Heart right ventricle (tissue), 16 donors: ENCODE data around the gene ITM2A. TPM values are rescaled to one million over a fixed set of nuclear protein-coding genes. Genes with fewer than 3 reads are reported as not detected.

Experiments used
- ATAC-seq, 8 donors: fragments of 200-7000 bp; cut with Tn5 transposase; one replicate each; pipeline ENCODE4 v1.9.1; 2020; ENCODE audit warnings: mild to moderate bottlenecking in 8 of 8, moderate library complexity in 8 of 8, moderate number of reproducible peaks in 1 of 8
- DNase-seq, 2 donors: peaks; one replicate each; pipeline ENCODE4 v3.0.0-alpha.2; 2020
- H3K27ac ChIP-seq, 10 donors: fragments of 200-600 bp; sonication (generic) in 2 of 10; one replicate each; pipeline versions ENCODE4 v1.5.0 to v1.8.0; 2020 to 2022; ENCODE audit warnings: mild to moderate bottlenecking in 3 of 10
- H3K27me3 ChIP-seq, 7 donors: fragments of 200-600 bp; one replicate each; pipeline ENCODE4 v1.8.0; 2021 to 2022; ENCODE audit warnings: mild to moderate bottlenecking in 2 of 7
- H3K36me3 ChIP-seq, 9 donors: fragments of 200-600 bp; sonication (generic) in 1 of 9; one replicate each; pipeline versions ENCODE4 v1.5.0 to v1.8.0; 2020 to 2022; ENCODE audit warnings: mild to moderate bottlenecking in 2 of 9
- H3K4me1 ChIP-seq, 9 donors: fragments of 200-600 bp; sonication (generic) in 1 of 9; one replicate each; pipeline versions ENCODE4 v1.5.0 to v1.8.0; 2020 to 2022; ENCODE audit warnings: mild to moderate bottlenecking in 4 of 9
- H3K4me3 ChIP-seq, 10 donors: fragments of 200-600 bp; sonication (generic) in 2 of 10; one replicate each; pipeline versions ENCODE4 v1.5.0 to v1.8.0; 2020 to 2022; ENCODE audit warnings: mild to moderate bottlenecking in 7 of 10, moderate library complexity in 2 of 10
- H3K9me3 ChIP-seq, 11 donors: fragments of 200-600 bp in 10 of 11; sonication (generic) in 2 of 11; one replicate each; pipeline versions ENCODE4 v1.5.0 to v1.8.0; 2013 to 2022; ENCODE audit warnings: mild to moderate bottlenecking in 2 of 11, control low read depth in 1 of 11, moderate library complexity in 1 of 11
- WGBS, 2 donors: extraction: QIAGEN DNeasy Blood & Tissue Kit; methylation state at CpG; one replicate each; pipeline ENCODE4 v1.1.7; 2013; ENCODE audit warnings: inconsistent platforms in 1 of 2; 5-methylcytosine and 5-hydroxymethylcytosine counted together
- intact Hi-C, 10 donors: fragments of 100-400 bp; cut with DNase I; formaldehyde crosslinking; loops; one replicate each; pipeline versions ENCODE4 v1.11.1 to v1.14.2; 2022
- polyA plus RNA-seq, 2 donors: library from polyadenylated mRNA; stranded (reverse); fragments of 200-250 nt; gene quantifications; one replicate each; pipeline ENCODE4 v1.2.3, GENCODE V29; 2013
- total RNA-seq, 10 donors: library from RNA; stranded (reverse); fragmentation: NEBNext Ultra II Directional in 3 of 10; extraction: Animal tissue kit (Norgen Biotek cat#: 25700) in 3 of 10; gene quantifications; one replicate each; pipeline versions ENCODE4 v1.2.1 to v1.2.4, GENCODE V29; 2021 to 2023
- TF ChIP-seq, protein P1 (sequence below), 9 donors: fragments of 200-600 bp; sonication (generic) in 2 of 9; IDR thresholded peaks; one replicate each; pipeline versions ENCODE4 v1.5.0 to v1.8.0; 2021 to 2022; ENCODE audit warnings: antibody characterized with exemption in 9 of 9, mild to moderate bottlenecking in 5 of 9, moderate library complexity in 1 of 9
- donor health status: Arrhythmogenic right ventricular cardiomyopathy.
- donor health status: ischemic (EF 13 %, LVEDD 7.1; RV severe dilation, severe dysfunction).
- donor health status: healthy with polysubstance abuse.
- donor health status: DM: no; HTN: yes; CAD: no.
- donor health status: DM: no; HTN: no; CAD: no.
- donor health status: ischemic (EF 25% LVEDD 6.9; RV normal size, moderate dysfunction).
- donor health status: ischemic (EF 25% LVEDD 5.7; RV mildly dilated, moderate dysfunction).
- donor health status: healthy.
- donor health status: DM: yes; HTN: yes; CAD: no.
- donor health status: Ischemic cardiomyopathy.
- donor health status: ischemic (EF 35%, LVEDD 5.7; RV mildly dilated, moderate dysfunction).
- donor health status: nonischemic (EF 11% LVEDD 7.7; RV severe dilation, severe dysfunction).
- donor health status: DM: yes; HTN: yes; CAD: no.
- donor health status: PGD.
- donor health status: ischemic (EF 29% LVEDD 5.4; RV normal size, mild dysfunction).
- donor health status: nonischemic (EF 23%, LVEDD 6.1; RV moderate dilation, normal function).

The ITM2A gene
- total and polyA plus RNA-seq, 12 donors, result 22.6 to 85.2 (median 61.8) TPM

- intact Hi-C loops, result loop anchor here in 1 of 10 donors (2.0 to 10.0 kb wide), 2 partner anchors 48 to 100 kb away; no protein-coding TSS in a partner anchor
- peaks cover 0 to 22% (median 0%) of the 10 kb centered on the region in 9 donors for H3K36me3 ChIP-seq
- H3K4me3 ChIP-seq, result peak overlapping the region in 5 of 10 donors; percentile 4 to 63 (median 57)
- WGBS, 2 donors, result 47 to 52% methylated on average over 5 of the region's 5 CpGs
- TF ChIP-seq, protein P1, sequence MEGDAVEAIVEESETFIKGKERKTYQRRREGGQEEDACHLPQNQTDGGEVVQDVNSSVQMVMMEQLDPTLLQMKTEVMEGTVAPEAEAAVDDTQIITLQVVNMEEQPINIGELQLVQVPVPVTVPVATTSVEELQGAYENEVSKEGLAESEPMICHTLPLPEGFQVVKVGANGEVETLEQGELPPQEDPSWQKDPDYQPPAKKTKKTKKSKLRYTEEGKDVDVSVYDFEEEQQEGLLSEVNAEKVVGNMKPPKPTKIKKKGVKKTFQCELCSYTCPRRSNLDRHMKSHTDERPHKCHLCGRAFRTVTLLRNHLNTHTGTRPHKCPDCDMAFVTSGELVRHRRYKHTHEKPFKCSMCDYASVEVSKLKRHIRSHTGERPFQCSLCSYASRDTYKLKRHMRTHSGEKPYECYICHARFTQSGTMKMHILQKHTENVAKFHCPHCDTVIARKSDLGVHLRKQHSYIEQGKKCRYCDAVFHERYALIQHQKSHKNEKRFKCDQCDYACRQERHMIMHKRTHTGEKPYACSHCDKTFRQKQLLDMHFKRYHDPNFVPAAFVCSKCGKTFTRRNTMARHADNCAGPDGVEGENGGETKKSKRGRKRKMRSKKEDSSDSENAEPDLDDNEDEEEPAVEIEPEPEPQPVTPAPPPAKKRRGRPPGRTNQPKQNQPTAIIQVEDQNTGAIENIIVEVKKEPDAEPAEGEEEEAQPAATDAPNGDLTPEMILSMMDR (IDR thresholded peaks at IDR 0.05), result no peak
- ATAC-seq (no peak), DNase-seq (no peak)
- H3K27ac ChIP-seq, result no peak overlapping the region
- H3K27me3 ChIP-seq, result peaks cover 0 to 4% (median 0%) of the 10 kb centered on the region in 7 donors
- H3K4me1 ChIP-seq, result peaks cover 0 to 4% (median 0%) of the 10 kb centered on the region in 9 donors
- H3K9me3 ChIP-seq, result no peaks in the 10 kb centered on the region
These were observed 2.8 kb downstream of the ITM2A start for GRCh38 chrX:79364306-79364705.

- H3K27ac ChIP-seq, result no peak overlapping the region
- TF ChIP-seq, protein P1 (IDR thresholded peaks at IDR 0.05), result no peak
- peaks cover 0 to 29% (median 0%) of the 10 kb centered on the region in 9 donors for H3K36me3 ChIP-seq
- no peaks in the 10 kb centered on the region for H3K4me1 ChIP-seq
- ATAC-seq, result no peak
- 75 to 82% methylated on average over 6 of the region's 6 CpGs for WGBS, 2 donors
- no peak overlapping the region for H3K4me3 ChIP-seq
- H3K9me3 ChIP-seq, result no peaks in the 10 kb centered on the region
- intact Hi-C loops, result loop anchor here in 1 of 10 donors (10.0 kb wide), 1 partner anchor 97 kb away; no protein-coding TSS in a partner anchor
- no peak for DNase-seq
- peaks cover 0 to 4% (median 0%) of the 10 kb centered on the region in 7 donors for H3K27me3 ChIP-seq
These were observed 5.8 kb downstream of the ITM2A start for GRCh38 chrX:79361192-79361870.

DNA sequence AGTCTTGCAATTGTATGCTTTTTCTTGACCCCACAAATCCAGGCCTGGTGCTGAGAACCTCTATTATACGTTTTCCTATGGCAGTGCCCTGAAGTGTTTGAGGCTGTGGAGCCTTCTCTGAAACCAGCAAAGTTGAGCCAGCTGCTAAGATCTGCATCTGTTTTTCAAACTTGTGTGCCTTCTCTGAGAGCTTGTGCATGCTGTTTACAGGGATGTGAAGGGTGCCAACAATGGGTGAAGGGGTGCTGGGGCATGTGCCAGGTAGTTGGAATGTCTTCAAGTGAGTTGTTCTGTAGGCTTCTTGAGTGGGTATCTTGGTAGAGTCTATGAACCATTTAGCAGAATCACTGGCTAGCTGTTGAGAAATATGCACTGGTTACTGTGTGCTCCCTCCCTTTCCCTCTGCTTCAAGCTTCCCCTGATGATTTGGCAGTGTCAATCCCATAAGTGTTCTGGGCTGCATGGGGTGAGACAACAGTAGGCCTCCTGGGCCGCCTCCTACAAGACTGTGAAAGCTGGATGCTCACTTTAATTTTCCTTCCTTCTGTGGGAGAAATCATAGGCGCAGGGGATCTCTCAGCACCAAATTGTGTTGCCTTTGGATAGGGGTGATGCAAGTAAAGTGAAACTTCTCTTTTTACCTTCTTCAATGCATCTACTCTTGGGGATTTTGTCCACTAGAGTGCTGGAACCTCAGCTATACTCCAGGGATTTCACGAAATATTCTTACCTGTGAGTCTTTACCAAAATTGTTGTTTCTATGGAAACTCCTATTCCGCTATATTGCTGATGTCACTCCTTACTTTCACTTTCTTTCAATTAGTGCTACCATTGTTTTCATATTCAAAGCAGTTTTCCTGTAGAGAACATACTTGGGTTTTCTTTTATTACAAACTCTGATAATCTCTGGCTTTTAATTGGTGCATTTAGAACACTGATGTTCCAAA lies 30.0 kb downstream of the ITM2A start:
- intact Hi-C loops, result no loop called here
- DNase-seq, result no peak
- H3K27ac ChIP-seq, result peak overlapping the region in 3 of 10 donors; percentile 39 to 60 (median 44)
- H3K27me3 ChIP-seq, result peaks cover 0 to 8% (median 0%) of the 10 kb centered on the region in 7 donors
- TF ChIP-seq, protein P1 (IDR thresholded peaks at IDR 0.05), result no peak
- no peak for ATAC-seq
- no peaks in the 10 kb centered on the region for H3K9me3 ChIP-seq
- no peaks in the 10 kb centered on the region for H3K36me3 ChIP-seq
- peak overlapping the region in 6 of 10 donors; percentile 5 to 35 (median 24) for H3K4me3 ChIP-seq
- 72 to 81% methylated on average over 5 of the region's 5 CpGs for WGBS, 2 donors
- no peaks in the 10 kb centered on the region for H3K4me1 ChIP-seq

DNA sequence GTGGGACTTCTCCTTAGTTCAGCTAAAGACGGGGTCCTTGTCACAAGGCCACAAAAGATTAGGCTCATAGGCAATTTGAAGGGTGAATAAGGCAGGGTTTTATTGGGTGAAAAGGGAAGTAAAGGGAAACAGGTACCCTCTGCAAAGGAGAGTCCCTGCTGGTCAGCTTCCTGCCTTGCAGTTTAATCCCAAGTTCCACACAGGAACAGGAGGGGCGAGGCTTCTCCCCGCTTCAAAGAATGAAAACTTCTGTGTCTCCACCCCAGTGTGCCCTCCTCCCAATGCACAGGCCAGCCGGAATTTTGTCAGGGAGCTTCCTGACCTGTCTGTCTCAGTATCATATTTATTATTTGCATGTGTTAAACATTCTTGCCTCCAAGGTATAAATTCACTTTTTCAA lies 37.1 kb downstream of the ITM2A start:
- TF ChIP-seq, protein P1 (IDR thresholded peaks at IDR 0.05), result no peak
- intact Hi-C loops, result no loop called here
- H3K4me1 ChIP-seq, result no peaks in the 10 kb centered on the region
- no peaks in the 10 kb centered on the region for H3K9me3 ChIP-seq
- H3K36me3 ChIP-seq, result no peaks in the 10 kb centered on the region
- H3K4me3 ChIP-seq, result no peak overlapping the region
- no peak for DNase-seq
- peaks cover 0 to 11% (median 0%) of the 10 kb centered on the region in 7 donors for H3K27me3 ChIP-seq
- peak overlapping the region in 1 of 10 donors; percentile 22 for H3K27ac ChIP-seq
- ATAC-seq, result no peak
- 43 to 50% methylated on average over 4 of the region's 4 CpGs for WGBS, 2 donors
